HG03469 (cell line): ENCODE data around the gene CDH11.

ENCODE experiments used
- ATAC-seq: cut with Tn5 transposase; IDR thresholded peaks from one replicate; pipeline ENCODE4 v1.9.1; 2021; ENCODE audit warnings: mild to moderate bottlenecking, moderate library complexity, moderate number of reproducible peaks; ENCODE audit not compliant: unreplicated experiment

CDH11 gene

DNA sequence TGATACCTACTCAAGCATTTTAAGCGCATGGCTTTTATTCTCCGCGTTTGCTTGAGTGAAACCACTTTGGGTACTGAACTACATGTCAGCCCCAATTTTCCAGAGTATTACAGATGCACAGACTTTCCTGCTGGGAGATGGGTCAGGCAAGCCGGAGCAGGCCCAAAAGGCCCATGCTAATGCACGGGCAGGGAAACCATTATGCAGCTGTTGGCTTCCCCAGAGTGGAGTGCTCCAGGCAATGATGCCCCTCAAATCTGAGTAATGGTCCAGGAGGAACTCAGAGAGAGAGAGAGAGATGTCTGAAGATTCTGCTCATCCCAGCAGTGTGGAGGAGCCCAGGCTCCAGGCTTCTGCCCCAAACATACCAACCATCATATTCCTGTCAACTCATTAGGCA lies 80.2 kb downstream of the CDH11 start:
- ATAC-seq = no peak

DNA sequence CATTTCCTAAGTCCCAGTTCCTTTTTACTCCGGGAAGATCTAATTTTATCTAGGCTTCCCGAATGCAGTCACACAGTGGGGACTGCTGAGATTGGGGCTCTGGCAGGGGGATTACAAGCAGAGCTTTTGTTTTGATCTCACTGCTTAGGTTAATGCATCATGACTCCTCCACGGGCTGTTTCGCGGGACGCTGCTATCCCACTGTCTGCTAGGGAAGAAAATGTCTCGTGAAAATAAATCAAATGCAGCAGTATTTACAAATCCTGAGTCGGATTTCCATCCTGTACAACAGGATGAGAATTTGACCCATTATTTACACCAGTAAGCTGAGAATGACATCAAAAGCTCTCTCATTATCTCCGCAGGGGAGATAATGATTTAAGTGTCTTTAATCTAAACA lies 83.8 kb downstream of the CDH11 start:
- no peak for ATAC-seq

GRCh38 chr16:65037556-65037955 lies 84.3 kb downstream of the CDH11 start:
- no peak for ATAC-seq

- ATAC-seq = no peak
These were observed 86.9 kb downstream of the CDH11 start for GRCh38 chr16:65034915-65035314.

GRCh38 chr16:65032387-65032786 lies 89.5 kb downstream of the CDH11 start:
- no peak for ATAC-seq

- no peak for ATAC-seq
These were observed 97.1 kb downstream of the CDH11 start for GRCh38 chr16:65024767-65025178.

GRCh38 chr16:65023802-65024201 lies 98.1 kb downstream of the CDH11 start:
- no peak for ATAC-seq

GRCh38 chr16:65021852-65022595 lies 99.8 kb downstream of the CDH11 start:
- no peak for ATAC-seq

DNA sequence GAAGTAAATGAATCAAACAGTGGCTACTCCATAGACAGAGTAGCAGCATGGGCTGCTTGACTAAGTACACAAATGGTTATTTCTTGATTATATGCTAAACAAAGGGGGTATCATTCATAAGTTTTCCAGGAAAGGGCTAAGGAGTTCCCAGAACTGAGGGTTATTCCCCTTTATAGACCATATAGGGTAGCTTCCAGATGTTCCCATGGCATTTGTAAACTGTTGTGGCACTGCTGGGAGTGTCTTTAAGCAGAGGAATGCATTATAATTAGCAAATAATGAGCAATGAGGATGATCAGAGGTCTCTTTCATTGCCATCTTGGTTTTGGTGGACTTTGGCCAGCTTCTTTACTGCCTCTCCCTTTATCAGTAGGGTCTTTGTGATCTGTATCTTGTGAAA lies 105.1 kb downstream of the CDH11 start:
- no peak for ATAC-seq

GRCh38 chr16:65015599-65015998 lies 106.3 kb downstream of the CDH11 start:
- ATAC-seq = no peak

GRCh38 chr16:65012357-65012756 lies 109.5 kb downstream of the CDH11 start:
- no peak for ATAC-seq

DNA sequence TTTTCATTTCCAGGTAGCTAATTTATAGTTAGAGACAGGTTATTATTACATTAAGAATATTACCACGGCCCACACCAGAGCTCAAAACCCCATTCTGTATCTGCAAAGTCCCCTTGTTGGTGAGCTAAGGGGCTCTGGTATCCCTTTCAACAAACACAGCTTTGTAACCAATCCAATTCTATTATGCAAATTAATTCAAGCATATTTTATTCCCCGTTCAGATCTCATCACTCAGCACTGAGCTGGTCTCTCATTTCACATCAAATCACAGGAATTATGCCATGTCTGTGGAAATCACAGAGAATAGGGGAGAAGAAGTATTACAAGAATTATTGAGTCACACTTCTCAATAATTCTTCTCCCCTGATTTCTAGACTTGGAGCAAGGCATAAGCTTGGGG lies 111.7 kb downstream of the CDH11 start:
- ATAC-seq = no peak

DNA sequence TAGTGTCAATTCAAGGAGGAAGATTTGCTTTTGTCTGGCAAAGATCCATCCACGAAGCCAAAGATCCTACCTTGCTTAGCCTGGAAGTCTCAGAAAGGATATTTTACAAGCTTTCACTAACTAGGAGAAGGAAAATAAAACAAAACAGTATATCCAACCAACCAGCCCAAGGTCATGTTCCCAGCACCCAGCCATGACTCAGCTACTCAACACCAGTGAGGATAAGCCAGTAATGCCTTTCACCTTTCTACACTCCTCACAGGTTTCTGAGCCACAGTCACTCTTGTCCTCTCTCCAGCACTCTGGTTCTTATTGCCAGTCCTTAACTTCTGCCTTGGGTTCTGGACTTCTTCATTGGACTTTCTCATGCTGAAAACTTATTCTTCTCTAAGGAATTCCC lies 116.2 kb downstream of the CDH11 start:
- no peak for ATAC-seq

DNA sequence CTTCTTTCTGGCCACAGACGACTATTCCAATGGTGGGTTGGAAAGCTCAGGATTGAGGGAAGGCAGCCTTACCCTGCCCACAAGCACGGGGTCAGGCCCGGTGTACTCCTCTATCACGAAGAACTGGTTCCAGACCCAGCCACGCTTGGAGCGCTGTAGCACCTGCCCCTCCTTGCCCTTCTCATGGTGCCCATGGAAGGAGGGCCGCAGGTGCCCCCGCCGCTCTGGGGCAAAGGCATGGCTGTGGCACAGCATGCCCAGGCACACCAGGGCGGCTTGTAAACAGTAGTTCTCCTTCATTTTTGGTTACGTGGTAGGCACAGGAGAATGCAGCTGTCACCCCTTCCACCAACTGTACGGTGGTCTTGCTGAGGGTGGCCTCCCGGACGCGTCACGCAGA lies 117.3 kb downstream of the CDH11 start:
- no peak for ATAC-seq

DNA sequence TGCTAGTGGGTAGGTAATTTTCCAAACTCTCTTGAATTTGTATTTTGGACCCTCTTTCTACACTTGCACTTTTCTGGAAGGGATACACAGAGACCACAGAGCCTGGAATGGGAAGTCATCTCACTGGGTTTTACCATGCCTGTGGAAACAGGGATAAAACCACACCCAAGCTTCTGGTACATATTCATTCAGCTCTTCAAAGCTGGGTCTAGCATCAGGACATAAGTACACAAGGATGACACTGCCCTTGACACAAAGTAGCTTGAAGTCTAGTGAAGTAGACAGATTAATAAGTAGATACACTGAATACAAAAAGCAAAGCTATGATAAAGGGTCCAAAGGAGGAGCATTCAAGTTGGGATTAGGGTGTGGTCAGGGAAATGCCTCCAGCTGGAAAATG lies 118.2 kb downstream of the CDH11 start:
- ATAC-seq = no peak

DNA sequence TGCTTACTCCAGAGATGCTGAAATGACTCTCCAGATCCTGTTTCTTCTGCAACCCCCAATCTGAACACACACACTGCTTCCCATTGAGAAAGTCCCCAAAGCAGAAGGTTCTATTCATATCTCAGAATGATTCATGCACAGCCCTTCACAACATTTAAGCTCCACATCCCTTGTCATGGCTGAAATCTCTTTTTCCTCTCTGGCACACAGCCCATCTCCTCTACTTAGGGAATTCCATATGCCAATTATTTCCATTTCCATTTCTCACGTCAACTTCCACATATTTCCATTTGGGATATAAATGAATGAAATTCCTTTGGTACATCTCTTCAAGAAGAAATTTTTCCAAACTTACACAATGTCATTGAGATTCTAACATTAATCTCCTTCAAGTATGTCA lies 119.6 kb downstream of the CDH11 start:
- no peak for ATAC-seq

- ATAC-seq = no peak
These were observed 121.2 kb downstream of the CDH11 start for GRCh38 chr16:65000654-65001053.

DNA sequence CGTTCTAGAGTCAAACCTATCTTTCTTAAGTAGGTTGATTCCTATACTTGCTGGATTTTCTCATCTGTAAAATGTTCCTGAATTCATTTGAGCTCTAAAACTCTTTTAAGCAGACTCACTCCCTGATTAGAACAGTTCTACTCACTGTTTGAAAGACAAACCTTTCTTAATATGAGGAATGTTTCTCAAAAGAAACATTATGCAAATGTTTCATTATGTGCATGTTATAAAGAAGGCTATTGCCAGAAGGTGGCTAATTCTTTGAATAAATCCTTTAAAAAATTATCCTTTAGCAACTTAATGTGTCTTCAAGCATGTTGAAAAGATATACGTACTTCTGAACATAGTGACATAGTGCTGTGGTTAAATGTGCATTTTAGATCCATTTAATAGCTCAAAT lies 124.1 kb downstream of the CDH11 start:
- ATAC-seq = no peak

DNA sequence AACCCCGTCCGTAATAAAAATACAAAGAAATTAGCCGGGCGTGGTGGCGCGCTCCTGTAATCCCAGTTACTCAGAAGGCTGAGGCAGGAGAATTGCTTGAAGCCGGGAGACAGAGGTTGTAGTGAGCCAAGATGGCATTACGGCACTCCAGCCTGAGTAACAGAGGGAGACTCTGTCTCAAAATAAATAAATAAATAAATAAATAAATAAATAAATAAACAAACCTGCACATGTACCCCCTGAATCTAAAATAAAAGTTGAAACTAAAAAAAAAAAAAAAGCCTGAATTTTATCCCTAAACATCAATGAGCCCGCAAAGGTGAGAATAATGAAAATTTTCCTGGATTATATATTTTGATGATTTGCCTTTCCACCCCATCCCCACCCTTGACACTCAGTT lies 124.7 kb downstream of the CDH11 start:
- ATAC-seq = no peak

DNA sequence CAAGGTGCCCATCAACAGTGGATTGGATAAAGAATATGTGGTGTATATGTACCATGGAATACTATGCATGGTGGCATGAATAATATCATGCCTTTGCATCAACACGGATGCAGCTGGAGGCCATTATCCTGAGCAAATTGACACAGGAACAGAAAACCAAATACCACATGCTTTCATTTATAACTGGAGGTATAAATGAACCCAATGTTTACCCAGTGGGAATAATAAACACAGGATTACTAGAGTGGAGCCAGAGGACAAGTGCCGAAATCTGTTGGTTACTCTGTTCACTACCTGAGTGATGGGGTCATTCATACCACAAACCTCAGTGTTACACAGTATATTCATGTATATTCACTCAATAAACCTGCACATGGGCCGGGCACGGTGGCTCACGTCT lies 125.2 kb downstream of the CDH11 start:
- no peak for ATAC-seq

- no peak for ATAC-seq
These were observed 128.4 kb downstream of the CDH11 start for GRCh38 chr16:64993464-64993863.

DNA sequence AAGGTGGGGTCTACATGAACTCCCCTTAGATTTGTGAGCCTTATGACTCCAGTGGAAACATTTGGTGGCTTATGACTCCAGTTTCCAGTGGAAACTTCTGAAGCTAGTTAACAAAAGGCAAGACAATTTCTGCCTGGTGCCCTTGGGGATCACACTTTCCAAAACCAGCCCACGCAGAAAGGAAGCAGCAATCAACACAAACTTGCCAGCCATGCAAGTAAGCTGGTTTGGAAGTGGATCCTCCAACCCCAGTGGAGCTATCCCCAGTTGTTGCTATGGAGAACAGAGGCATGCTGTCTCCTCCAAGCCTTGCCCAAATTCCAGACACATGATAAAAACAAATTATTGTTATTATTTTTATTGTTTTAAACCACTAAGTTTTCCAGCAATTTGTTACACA lies 130.9 kb downstream of the CDH11 start:
- no peak for ATAC-seq

- no peak for ATAC-seq
These were observed 131.8 kb downstream of the CDH11 start for GRCh38 chr16:64990101-64990500.
